HepG2 (cell line): ENCODE data around the gene SIAH1. TPM values are rescaled to one million over a fixed set of nuclear protein-coding genes. Genes with fewer than 3 reads are reported as not detected.

Experiments
- FOSL2 ChIP-seq: sonication (generic); formaldehyde crosslinking; IDR thresholded peaks from 2 replicates; pipeline ENCODE4 v1.4.0; 2020; ENCODE audit warnings: missing genetic modification reagents
- FOXA3 ChIP-seq: IDR thresholded peaks from 2 replicates; pipeline ENCODE4 v1.6.1; 2016; ENCODE audit warnings: missing genetic modification reagents, missing compliant biosample characterization
- KDM1A ChIP-seq: IDR thresholded peaks from 2 replicates; pipeline ENCODE4 v1.6.1; 2016; ENCODE audit warnings: missing compliant biosample characterization
- POGZ ChIP-seq: sonication (generic); formaldehyde crosslinking; IDR thresholded peaks from 2 replicates; pipeline ENCODE4 v1.4.0; 2020; ENCODE audit warnings: mild to moderate bottlenecking, missing genetic modification reagents
- SOX6 ChIP-seq, 2 experiments: fragments of 450-650 bp in 1 of 2; sonication (generic) in 1 of 2; formaldehyde crosslinking in 1 of 2; IDR thresholded peaks; 2 replicates each; pipeline versions ENCODE4 v1.4.0 to v1.6.1; 2017 to 2020; ENCODE audit warnings: antibody characterized with exemption in 1 of 2, mild to moderate bottlenecking in 1 of 2, missing genetic modification reagents in 1 of 2
- ZMYM3 ChIP-seq: sonication (generic); formaldehyde crosslinking; IDR thresholded peaks from 2 replicates; pipeline ENCODE4 v1.5.1; 2020; ENCODE audit warnings: mild to moderate bottlenecking, missing genetic modification reagents
- ZMYM4 ChIP-seq: sonication (generic); formaldehyde crosslinking; IDR thresholded peaks from 2 replicates; pipeline ENCODE4 v1.8.1; 2023; ENCODE audit warnings: mild to moderate bottlenecking, missing genetic modification reagents
- ZNF337 ChIP-seq: sonication (generic); formaldehyde crosslinking; IDR thresholded peaks from 2 replicates; pipeline ENCODE4 v1.5.1; 2020; ENCODE audit warnings: missing genetic modification reagents, low read depth, mild to moderate bottlenecking, borderline replicate concordance
- ZNF547 ChIP-seq: sonication (generic); formaldehyde crosslinking; IDR thresholded peaks from 2 replicates; pipeline ENCODE4 v1.5.1; 2020; ENCODE audit warnings: mild to moderate bottlenecking, missing genetic modification reagents
- ZNF883 ChIP-seq: sonication (generic); formaldehyde crosslinking; IDR thresholded peaks from 2 replicates; pipeline ENCODE4 v1.5.1; 2020; ENCODE audit warnings: mild to moderate bottlenecking, missing genetic modification reagents; ENCODE audit errors: not compliant biosample characterization
- polyA plus RNA-seq, 8 experiments: library from polyadenylated mRNA; depleted of rRNA in 3 of 8; stranded (reverse) in 7 of 8; unstranded in 1 of 8; fragments of >200 nt; fragmentation: Illumina TruSeq in 4 of 8; extraction: Trizol in 4 of 8; gene quantifications; 2 replicates each; pipeline versions ENCODE4 v1.2.1 to v1.2.3, GENCODE V29; 2011 to 2016; ENCODE audit warnings: low read depth in 4 of 8, missing spikeins in 1 of 8, mixed read lengths in 1 of 8; ENCODE audit not compliant: insufficient read depth in 1 of 8
- total RNA-seq, 5 experiments: library from RNA; depleted of rRNA; stranded (reverse); fragments of >200 nt; fragmentation: Illumina TruSeq; extraction: Trizol; gene quantifications; 2 replicates each; pipeline ENCODE4 v1.2.3, GENCODE V29; 2016; ENCODE audit warnings: low read depth in 1 of 5
- TF ChIP-seq, protein P1 (sequence below): IDR thresholded peaks from 2 replicates; pipeline ENCODE4 v1.6.1; 2016; ENCODE audit warnings: mild to moderate bottlenecking
- TF ChIP-seq, protein P2 (sequence below): sonication (generic); formaldehyde crosslinking; conservative IDR thresholded peaks from 2 replicates; pipeline ENCODE4 v1.4.0; 2020; ENCODE audit warnings: missing genetic modification reagents
- TF ChIP-seq, protein P3 (sequence below): sonication (generic); formaldehyde crosslinking; IDR thresholded peaks from 2 replicates; pipeline ENCODE4 v1.4.0; 2020; ENCODE audit warnings: missing genetic modification reagents, mild to moderate bottlenecking, borderline replicate concordance
- TF ChIP-seq, protein P4 (sequence below): sonication (generic); formaldehyde crosslinking; IDR thresholded peaks from 2 replicates; pipeline ENCODE4 v1.5.1; 2020; ENCODE audit warnings: mild to moderate bottlenecking, missing genetic modification reagents, moderate library complexity

SIAH1 gene
- total and polyA plus RNA-seq, 2 of the 13 experiments (the other 11 are each of a cell fraction or from before 2014, with no cell fraction given): 16.0 to 28.6 TPM

DNA sequence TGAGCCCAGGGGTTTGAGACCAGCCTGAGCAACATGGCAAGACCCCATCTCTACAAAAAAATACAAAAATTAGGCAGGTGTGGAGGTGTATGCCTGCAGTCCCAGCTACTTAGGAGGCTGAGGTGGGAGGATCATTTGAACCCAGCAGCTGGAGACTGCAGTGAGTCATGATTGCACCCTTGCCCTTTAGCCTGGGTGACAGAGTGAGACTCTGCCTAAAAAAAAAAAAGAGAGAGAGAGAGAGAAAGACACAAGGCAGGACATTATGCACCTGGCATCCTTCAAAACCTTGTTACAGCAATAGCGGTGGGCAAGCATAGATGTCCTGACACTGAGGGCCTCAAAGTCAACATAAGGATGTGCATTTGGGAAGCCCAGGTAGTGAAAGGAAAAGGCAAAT is 19.9 kb upstream of the SIAH1 start (continued):
- TF ChIP-seq ZNF337 (CRISPR knock-in tag) (no peak), ZMYM3 (peak; percentile 82), FOSL2 (CRISPR knock-in tag) (peak; percentile 82), ZNF883 (peak; percentile 24), FOXA3 (CRISPR knock-in tag) (0 out of 2 replicates have a peak, but pooled peaks have one; percentile 5), ZMYM4 (CRISPR knock-in tag) (0 out of 2 replicates have a peak, but pooled peaks have one; percentile 6), ZNF547 (peak; percentile 71), POGZ (CRISPR knock-in tag) (0 out of 2 replicates have a peak, but pooled peaks have one; percentile 25), SOX6 (IDR thresholded peaks at IDR 0.05) (no peak), SOX6 (CRISPR knock-in tag; IDR thresholded peaks at IDR 0.05) (peak; percentile 27; the same call in 1 of the 2 replicates), KDM1A (peak; percentile 47; the same call in 1 of the 2 replicates)
- TF ChIP-seq, protein P1, sequence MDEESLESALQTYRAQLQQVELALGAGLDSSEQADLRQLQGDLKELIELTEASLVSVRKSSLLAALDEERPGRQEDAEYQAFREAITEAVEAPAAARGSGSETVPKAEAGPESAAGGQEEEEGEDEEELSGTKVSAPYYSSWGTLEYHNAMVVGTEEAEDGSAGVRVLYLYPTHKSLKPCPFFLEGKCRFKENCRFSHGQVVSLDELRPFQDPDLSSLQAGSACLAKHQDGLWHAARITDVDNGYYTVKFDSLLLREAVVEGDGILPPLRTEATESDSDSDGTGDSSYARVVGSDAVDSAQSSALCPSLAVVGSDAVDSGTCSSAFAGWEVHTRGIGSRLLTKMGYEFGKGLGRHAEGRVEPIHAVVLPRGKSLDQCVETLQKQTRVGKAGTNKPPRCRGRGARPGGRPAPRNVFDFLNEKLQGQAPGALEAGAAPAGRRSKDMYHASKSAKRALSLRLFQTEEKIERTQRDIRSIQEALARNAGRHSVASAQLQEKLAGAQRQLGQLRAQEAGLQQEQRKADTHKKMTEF (CRISPR knock-in tag): no peak
- TF ChIP-seq, protein P2, sequence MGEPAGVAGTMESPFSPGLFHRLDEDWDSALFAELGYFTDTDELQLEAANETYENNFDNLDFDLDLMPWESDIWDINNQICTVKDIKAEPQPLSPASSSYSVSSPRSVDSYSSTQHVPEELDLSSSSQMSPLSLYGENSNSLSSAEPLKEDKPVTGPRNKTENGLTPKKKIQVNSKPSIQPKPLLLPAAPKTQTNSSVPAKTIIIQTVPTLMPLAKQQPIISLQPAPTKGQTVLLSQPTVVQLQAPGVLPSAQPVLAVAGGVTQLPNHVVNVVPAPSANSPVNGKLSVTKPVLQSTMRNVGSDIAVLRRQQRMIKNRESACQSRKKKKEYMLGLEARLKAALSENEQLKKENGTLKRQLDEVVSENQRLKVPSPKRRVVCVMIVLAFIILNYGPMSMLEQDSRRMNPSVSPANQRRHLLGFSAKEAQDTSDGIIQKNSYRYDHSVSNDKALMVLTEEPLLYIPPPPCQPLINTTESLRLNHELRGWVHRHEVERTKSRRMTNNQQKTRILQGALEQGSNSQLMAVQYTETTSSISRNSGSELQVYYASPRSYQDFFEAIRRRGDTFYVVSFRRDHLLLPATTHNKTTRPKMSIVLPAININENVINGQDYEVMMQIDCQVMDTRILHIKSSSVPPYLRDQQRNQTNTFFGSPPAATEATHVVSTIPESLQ: no peak
- TF ChIP-seq, protein P3, sequence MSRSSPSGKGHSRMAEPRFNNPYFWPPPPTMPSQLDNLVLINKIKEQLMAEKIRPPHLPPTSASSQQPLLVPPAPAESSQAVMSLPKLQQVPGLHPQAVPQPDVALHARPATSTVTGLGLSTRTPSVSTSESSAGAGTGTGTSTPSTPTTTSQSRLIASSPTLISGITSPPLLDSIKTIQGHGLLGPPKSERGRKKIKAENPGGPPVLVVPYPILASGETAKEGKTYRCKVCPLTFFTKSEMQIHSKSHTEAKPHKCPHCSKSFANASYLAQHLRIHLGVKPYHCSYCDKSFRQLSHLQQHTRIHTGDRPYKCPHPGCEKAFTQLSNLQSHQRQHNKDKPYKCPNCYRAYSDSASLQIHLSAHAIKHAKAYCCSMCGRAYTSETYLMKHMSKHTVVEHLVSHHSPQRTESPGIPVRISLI (CRISPR knock-in tag): peak; percentile 80
- TF ChIP-seq, protein P4, sequence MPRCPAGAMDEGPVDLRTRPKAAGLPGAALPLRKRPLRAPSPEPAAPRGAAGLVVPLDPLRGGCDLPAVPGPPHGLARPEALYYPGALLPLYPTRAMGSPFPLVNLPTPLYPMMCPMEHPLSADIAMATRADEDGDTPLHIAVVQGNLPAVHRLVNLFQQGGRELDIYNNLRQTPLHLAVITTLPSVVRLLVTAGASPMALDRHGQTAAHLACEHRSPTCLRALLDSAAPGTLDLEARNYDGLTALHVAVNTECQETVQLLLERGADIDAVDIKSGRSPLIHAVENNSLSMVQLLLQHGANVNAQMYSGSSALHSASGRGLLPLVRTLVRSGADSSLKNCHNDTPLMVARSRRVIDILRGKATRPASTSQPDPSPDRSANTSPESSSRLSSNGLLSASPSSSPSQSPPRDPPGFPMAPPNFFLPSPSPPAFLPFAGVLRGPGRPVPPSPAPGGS: 0 out of 2 replicates have a peak, but pooled peaks have one; percentile 44
